ENCODE results near the gene NRGN. TPM values are rescaled to one million over a fixed set of nuclear protein-coding genes. Genes with fewer than 3 reads are reported as not detected.
A peak's percentile ranks its signal among the peaks of the same experiment; 100 is the strongest.

The NRGN gene
- total RNA-seq, 2 donors from 2014 or later, result 2.2 to 2.8 TPM

DNA sequence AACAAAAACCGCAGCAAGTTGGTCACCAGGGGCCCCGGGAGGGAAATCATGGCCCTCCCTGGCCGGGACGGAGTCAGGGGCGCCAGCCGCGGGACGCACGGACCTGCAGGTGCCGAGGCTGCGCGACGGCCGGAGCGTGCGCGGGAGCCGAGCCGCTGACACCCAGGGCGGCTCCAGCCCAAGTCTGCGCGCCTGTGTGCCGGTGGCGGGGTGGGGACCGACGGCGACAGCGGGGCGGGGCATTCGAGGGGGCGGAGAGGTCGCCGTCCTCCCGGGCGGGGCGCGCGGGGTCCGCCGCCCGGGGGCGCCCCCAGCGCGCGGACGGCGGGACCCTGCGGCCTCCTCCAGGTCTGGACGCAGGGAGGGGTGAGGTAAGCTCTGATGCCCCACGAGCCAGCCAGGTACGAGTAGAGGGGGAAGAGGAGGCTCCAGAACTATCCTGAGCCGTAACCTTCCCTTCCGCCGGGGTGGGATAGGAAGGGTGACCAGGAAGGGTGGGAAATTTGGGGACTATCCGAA lies 22.4 kb downstream of the NRGN start, which contains the start of gene ESAM:
Gene ESAM (minus strand): TSS at position 186 of the 519 bp plus-strand sequence. CDS start 136 bp downstream, at position 50.
- Histone ChIP-seq H3K4me1 (peaks cover 0 to 52% of the 10 kb centered on the region in 2 donors), H3K36me3 (peaks cover 5% of the 10 kb centered on the region), H3K4me3 (peak within 1 kb of the TSS; percentile 55 to 65), H3K27me3 (peaks cover 9 to 10% of the 10 kb centered on the region in 2 donors), H3K9me3 (no peaks in the 10 kb centered on the region), H3K27ac (peak within 1 kb of the TSS; percentile 87 to 88)
- no peak for DNase-seq (ENCODE audit: low spot score)
- TF ChIP-seq, protein P1, sequence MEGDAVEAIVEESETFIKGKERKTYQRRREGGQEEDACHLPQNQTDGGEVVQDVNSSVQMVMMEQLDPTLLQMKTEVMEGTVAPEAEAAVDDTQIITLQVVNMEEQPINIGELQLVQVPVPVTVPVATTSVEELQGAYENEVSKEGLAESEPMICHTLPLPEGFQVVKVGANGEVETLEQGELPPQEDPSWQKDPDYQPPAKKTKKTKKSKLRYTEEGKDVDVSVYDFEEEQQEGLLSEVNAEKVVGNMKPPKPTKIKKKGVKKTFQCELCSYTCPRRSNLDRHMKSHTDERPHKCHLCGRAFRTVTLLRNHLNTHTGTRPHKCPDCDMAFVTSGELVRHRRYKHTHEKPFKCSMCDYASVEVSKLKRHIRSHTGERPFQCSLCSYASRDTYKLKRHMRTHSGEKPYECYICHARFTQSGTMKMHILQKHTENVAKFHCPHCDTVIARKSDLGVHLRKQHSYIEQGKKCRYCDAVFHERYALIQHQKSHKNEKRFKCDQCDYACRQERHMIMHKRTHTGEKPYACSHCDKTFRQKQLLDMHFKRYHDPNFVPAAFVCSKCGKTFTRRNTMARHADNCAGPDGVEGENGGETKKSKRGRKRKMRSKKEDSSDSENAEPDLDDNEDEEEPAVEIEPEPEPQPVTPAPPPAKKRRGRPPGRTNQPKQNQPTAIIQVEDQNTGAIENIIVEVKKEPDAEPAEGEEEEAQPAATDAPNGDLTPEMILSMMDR (IDR thresholded peaks at IDR 0.05), result no peak

DNA sequence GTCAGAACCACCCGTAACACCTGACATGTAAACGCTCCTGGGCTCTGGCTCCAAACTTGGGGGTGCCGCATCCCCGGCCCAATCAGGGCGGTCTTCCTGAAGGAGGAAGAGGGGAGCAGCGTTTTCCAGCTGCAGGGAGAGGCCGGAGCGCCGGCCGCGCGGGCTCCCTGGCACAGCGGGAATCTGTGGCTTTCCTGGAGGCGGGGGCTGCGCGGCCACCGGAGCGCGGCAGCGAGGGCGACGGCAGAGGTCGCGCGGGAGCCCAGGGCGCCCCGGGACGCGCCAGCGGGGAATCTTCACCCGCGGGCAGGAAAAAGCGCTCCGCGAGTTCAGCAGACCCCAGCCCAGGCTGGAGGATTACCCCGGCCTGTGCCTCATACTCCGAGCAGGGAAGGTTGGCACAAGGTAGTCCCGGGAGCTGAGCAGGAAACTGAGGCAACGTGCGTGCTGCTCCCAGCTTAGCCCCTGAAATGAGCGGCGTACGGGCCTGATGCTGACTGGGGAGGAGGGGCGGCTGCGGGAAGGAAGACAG lies 22.9 kb downstream of the NRGN start:
- peaks cover 9 to 10% of the 10 kb centered on the region in 2 donors for H3K27me3 ChIP-seq
- DNase-seq (ENCODE audit: low spot score), result no peak
- peaks cover 0 to 48% of the 10 kb centered on the region in 2 donors for H3K4me1 ChIP-seq
- peaks cover 11% of the 10 kb centered on the region for H3K36me3 ChIP-seq
- H3K4me3 ChIP-seq, result peak overlapping the region; percentile 55 to 65
- H3K9me3 ChIP-seq, result no peaks in the 10 kb centered on the region
- TF ChIP-seq, protein P1 (IDR thresholded peaks at IDR 0.05), result no peak
- H3K27ac ChIP-seq, result peak overlapping the region; percentile 87 to 88

DNA sequence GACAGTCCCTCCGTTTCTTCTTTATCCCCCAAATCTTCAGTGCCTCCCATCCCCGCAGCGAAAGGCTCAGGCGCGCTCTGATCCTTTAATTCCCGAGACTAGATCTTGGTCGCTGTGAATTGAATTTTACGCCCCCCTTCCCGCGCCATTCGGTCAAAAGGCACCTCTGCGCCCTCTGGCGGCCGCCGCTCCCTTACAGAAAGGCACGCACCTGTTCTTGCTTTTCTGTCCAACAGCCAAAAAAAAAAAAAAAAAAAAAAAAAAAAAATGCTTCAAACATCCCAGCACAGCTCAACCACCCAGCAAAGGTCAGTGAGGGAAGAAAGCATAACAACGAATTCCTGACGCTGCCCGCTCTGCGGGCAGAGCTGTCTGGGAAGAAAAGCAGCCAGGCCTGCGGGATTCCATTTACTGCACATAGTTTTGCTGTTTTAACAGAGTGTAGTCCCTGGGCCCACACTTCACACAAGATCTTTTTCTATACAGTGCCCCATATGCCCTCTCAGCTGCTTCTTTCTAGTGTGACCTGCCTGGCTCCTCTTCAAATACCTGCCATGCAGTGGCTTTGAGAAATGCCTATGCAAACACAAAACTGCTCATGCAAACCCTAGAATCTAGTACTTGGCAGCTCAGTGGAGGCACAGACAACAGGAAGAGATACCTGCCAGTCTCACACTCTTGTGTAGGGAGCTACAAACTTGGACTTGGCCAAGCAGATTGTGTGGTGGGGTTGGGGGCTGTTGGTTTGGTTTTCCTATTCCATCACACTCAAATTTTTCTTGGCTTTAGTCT lies 23.6 kb downstream of the NRGN start:
- Histone ChIP-seq H3K4me3 (peak overlapping the region; percentile 55 to 65), H3K4me1 (peaks cover 0 to 42% of the 10 kb centered on the region in 2 donors), H3K36me3 (peaks cover 12% of the 10 kb centered on the region), H3K9me3 (no peaks in the 10 kb centered on the region), H3K27me3 (peaks cover 9 to 10% of the 10 kb centered on the region in 2 donors), H3K27ac (peak overlapping the region; percentile 87 to 88)
- TF ChIP-seq, protein P1 (IDR thresholded peaks at IDR 0.05), result peak; percentile 74 to 77
- DNase-seq (ENCODE audit: low spot score), result no peak

DNA sequence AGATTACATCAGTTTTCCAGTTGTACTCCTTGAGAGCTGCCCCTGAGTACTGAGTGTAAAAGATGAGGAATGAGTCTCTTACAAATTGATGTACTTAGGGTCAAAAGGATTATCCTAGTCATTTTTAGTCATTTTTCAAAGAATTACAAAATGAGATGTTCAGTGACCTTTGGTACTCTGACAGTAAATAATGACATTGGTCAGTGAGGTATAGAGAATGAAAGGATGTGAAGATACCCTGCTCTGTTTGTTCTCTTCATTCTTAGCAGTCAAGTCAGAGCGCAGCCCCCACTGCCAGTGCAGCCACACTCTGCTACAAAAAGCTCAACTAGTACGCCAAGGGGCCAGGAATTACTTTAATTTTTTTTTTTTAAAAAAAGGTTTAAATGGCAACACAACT lies 26.4 kb downstream of the NRGN start:
- H3K4me1 ChIP-seq, result peaks cover 0 to 21% of the 10 kb centered on the region in 2 donors
- H3K27ac ChIP-seq, result no peak overlapping the region
- TF ChIP-seq, protein P1 (IDR thresholded peaks at IDR 0.05), result no peak
- H3K9me3 ChIP-seq, result no peaks in the 10 kb centered on the region
- H3K4me3 ChIP-seq, result no peak overlapping the region
- no peak for DNase-seq (ENCODE audit: low spot score)
- H3K36me3 ChIP-seq, result peaks cover 17% of the 10 kb centered on the region
- H3K27me3 ChIP-seq, result peaks cover 0 to 10% of the 10 kb centered on the region in 2 donors

DNA sequence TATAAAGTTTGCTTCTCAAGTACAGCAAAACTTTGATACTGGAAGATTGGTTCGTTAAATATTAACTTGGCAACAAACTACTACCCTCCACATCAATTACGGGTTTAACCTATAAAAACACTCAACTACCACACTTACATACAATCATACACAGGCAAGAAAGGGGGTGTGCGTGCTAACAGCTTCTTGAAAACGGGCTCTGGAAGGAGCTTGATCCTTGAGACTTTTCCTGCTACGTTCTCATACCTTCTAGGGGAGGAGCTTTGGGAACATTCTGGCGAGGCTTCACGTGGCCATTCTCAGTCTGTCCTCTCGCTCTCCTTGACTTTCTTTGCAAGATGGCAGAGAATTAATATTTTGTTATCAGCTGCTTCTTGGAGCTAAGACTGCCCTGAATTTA lies 29.2 kb downstream of the NRGN start:
- Histone ChIP-seq H3K4me1 (no peaks in the 10 kb centered on the region), H3K27me3 (no peaks in the 10 kb centered on the region), H3K4me3 (no peak overlapping the region), H3K9me3 (no peaks in the 10 kb centered on the region), H3K36me3 (peaks cover 34% of the 10 kb centered on the region), H3K27ac (no peak overlapping the region)
- TF ChIP-seq, protein P1 (IDR thresholded peaks at IDR 0.05), result no peak
- DNase-seq (ENCODE audit: low spot score), result no peak
